ENCODE measurements around the gene BMAL1. TPM values are rescaled to one million over a fixed set of nuclear protein-coding genes. Genes with fewer than 3 reads are reported as not detected.

The BMAL1 gene
- 24.9 and 50.2 TPM in 2 replicates for total RNA-seq

GRCh38 chr11:13277768-13278608, at the start of gene BMAL1:
BMAL1 (plus strand) TSS chr11:13277790; CDS start chr11:13354309, 76,519 bp downstream.

Other genes starting within 250 kb of the BMAL1 start
- gene BTBD10, start 185.4 kb downstream of the BMAL1 start, total RNA-seq: 117 and 127 TPM in 2 replicates
- not detected in 2 replicates for gene PTH, start 218.2 kb downstream of the BMAL1 start, total RNA-seq

Data from nasal cavity respiratory epithelium epithelial cell of viscerocranial mucosa (primary cell).